ENCODE results near the gene SART1.

SART1 gene

DNA sequence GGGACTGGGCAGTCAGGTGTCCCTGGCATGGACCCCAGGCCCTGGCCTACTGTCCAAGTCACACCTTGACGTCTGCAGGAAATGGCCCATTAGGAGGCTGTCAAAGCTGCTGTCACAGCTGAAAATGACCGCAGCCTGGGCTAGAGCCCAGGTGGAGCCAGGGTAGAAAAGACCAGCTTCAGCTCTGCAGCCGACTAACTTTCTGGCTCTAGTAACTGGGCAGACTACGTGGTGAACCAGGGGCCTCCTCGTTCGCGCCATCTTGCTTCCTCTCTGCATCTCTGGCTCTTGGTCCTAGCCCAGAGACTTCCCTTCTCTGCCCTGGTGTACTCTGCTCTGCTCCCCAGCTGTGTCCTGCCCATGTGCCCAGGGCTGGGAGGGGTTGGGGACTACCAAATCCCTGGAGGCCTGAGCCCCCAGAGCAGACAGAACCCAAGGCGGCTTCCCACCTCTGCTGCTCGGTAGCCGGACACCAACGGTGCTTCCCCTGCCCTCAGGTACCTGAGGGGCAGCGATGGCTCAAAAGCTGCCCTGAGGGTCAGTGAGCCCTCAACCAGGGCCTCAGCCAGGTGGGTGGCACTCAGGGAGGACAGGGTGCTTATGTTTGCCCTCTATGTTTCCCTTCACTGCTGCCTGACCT is 19.7 kb downstream of the SART1 start:
- Mint-ChIP-seq H3K4me3 (no peak overlapping the region), H3K27me3 (no peaks in the 10 kb centered on the region), H3K27ac (no peak overlapping the region), H3K36me3 (peaks cover 22% of the 10 kb centered on the region), H3K9me3 (no peaks in the 10 kb centered on the region), H3K4me1 (no peaks in the 10 kb centered on the region)
- CTCF ChIA-PET, result interaction anchor here (1.2 kb wide), 1 partner anchor 93 kb away, joined by 3 read pairs; the partner anchor contains the start of gene FIBP
- no peak for DNase-seq

DNA sequence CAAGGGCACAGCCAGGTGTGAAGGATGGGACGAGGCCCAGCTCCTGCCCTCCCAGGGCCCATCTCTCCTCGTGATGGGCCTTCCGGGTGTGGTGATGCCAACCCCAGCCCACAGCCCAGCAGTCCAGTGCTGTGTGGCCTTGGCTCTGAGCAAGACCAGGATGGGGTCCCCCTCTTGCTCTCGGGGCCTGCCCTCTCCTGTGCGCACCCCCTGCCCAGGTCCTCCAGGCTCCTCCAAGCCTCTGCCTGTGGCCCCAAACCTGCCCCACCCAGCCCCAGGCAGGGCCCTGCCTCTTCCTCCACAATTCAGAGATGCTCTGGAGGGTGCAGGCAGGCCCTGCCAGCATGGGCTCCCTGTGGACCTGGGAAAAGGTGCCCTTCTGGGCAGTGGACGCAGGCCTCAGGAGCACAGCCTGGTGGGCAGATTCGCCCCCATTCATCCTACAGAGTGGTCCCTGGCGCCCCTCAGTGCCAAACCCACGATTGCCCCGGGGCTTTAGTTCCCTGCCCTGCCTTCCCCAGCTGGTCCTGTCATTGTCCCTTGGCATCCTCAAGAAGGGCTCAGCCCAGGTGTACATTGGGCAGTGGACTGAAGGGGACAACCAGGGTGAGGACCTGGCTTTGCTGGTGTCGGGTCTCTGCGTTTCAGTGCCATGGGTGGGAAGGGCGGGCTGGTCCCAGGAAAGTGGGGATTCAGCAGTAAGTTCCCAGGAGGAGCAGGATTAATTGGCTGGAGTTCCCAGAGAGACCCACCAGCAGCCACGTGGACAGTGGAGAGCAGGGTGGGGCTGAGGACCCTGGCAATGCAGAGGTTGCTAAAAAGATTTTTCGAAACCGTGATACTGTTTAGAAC is 20.7 kb downstream of the SART1 start:
- no peaks in the 10 kb centered on the region for H3K27me3 Mint-ChIP-seq
- CTCF ChIA-PET, result interaction anchor here (1.2 to 1.9 kb wide), 2 partner anchors 93 to 98 kb away, joined by 3 to 8 read pairs; partner anchors contain the start of gene FIBP
- H3K4me3 Mint-ChIP-seq, result no peak overlapping the region
- DNase-seq, result no peak
- H3K27ac Mint-ChIP-seq, result no peak overlapping the region
- no peaks in the 10 kb centered on the region for H3K9me3 Mint-ChIP-seq
- peaks cover 17% of the 10 kb centered on the region for H3K36me3 Mint-ChIP-seq
- no peaks in the 10 kb centered on the region for H3K4me1 Mint-ChIP-seq

DNA sequence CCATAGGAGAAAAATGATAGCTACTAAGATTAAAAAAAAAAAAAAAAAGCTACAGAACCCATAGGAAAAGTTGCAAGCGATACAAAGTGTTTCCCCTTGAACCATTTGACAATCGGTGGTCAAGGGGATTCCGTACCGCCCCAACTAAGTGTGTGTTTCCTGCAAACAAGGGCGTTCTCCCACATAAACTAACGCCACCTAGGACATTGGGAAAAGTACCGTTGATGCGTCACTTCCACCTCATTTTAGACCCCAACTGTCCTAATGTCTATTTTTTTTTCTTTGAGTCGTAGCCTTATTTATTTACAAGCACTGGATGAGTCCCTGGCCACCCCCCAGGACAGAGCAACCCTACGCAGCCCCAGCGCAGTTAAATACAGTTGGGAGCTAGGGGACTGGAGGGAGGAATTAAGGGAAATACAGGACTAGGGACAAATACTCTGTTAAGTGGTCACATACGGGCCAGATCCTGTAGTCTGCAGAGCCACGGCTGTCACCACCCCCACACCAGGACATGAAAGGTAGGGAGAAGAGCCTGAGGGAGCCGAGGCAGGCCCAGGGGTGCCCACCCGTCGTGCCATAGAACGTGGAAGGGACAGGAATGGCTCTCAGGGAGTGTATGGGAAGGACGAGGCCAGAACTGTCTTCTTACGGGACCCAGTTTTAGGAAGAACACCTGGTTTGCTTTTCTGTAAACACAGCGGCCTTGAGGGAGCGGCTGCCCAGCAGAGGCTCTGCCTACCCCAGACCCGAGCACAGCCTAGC is 21.5 kb downstream of the SART1 start:
- CTCF ChIA-PET, result interaction anchor here (0.6 to 1.9 kb wide), 2 partner anchors 66 to 98 kb away, joined by 3 to 8 read pairs; no protein-coding TSS in a partner anchor
- H3K4me3 Mint-ChIP-seq, result no peak overlapping the region
- no peak for DNase-seq
- H3K27ac Mint-ChIP-seq, result no peak overlapping the region
- H3K27me3 Mint-ChIP-seq, result no peaks in the 10 kb centered on the region
- no peaks in the 10 kb centered on the region for H3K9me3 Mint-ChIP-seq
- H3K4me1 Mint-ChIP-seq, result no peaks in the 10 kb centered on the region
- H3K36me3 Mint-ChIP-seq, result peaks cover 13% of the 10 kb centered on the region

DNA sequence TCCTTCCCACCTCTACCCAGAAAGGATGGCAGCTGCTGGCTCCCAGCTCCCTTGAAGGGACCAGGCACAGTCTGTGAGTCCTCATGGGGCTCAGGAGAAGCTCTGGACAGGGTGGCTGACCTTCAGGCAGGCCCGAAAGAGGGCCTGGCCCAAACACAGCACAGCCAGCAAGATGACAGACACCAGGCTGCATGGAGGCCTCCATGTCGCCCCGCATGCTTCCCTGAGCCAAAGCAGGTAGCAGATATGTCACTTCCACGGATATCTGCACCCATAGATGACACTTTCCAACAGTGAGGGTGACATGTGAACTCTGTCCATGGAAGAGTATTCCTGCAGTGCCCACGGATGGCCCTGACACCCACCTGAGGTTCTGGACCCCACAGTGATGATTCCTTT is 22.1 kb downstream of the SART1 start:
- H3K9me3 Mint-ChIP-seq, result no peaks in the 10 kb centered on the region
- no peak for DNase-seq
- H3K27me3 Mint-ChIP-seq, result no peaks in the 10 kb centered on the region
- H3K4me1 Mint-ChIP-seq, result no peaks in the 10 kb centered on the region
- no peak overlapping the region for H3K27ac Mint-ChIP-seq
- CTCF ChIA-PET, result interaction anchor here (0.6 to 1.9 kb wide), 2 partner anchors 67 to 99 kb away, joined by 3 to 8 read pairs; no protein-coding TSS in a partner anchor
- H3K36me3 Mint-ChIP-seq, result peaks cover 10% of the 10 kb centered on the region
- H3K4me3 Mint-ChIP-seq, result no peak overlapping the region

GRCh38 chr11:65987336-65987735 is 25.8 kb downstream of the SART1 start:
- H3K4me1 Mint-ChIP-seq, result peaks cover 6% of the 10 kb centered on the region
- no peak overlapping the region for H3K27ac Mint-ChIP-seq
- no peak for DNase-seq
- H3K27me3 Mint-ChIP-seq, result no peaks in the 10 kb centered on the region
- peaks cover 1% of the 10 kb centered on the region for H3K36me3 Mint-ChIP-seq
- CTCF ChIA-PET, result interaction anchor here (4.1 to 9.1 kb wide), 2 partner anchors 35 to 104 kb away, joined by 16 to 126 read pairs; no protein-coding TSS in a partner anchor
- H3K9me3 Mint-ChIP-seq, result no peaks in the 10 kb centered on the region
- H3K4me3 Mint-ChIP-seq, result no peak overlapping the region

DNA sequence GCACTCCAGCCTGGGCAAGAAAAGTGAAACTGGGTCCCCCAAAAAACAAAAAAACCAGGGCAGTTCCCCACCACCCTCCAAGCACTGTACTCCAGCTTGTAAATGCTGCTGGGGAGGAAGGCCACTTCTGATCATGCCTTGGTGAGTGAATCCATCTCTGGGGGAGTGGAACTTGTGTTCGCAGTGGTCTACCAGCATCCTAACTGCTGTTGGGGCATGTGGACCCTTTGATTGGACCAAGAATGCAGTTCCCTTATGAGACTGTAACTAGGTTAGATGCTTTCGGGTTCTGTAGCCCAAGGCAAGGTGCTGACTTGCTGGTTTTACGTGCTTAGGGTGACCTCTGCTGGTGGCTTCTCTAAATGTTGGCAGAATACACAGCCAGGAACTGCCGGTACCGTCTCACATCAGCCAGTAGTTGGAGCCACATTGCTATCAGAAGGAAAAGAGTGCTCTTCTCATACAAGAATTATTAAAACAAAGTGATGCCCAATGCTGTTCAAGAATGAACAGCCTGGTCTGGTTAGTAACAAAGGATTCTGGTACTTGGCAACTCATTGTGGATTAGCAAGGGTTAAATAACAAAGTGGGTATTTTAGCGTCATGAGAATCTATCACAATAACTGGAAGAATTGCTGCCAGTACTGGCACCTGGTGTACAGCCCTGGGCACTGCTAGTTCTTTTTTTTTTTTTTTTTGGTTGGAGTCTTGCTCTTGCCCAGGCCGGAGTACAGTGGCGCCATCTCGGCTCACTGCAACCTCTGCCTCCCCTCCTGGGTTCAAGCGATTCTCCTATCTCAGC is 27.5 kb downstream of the SART1 start:
- Mint-ChIP-seq H3K36me3 (peaks cover 1% of the 10 kb centered on the region), H3K9me3 (no peaks in the 10 kb centered on the region), H3K27me3 (no peaks in the 10 kb centered on the region), H3K4me3 (no peak overlapping the region), H3K4me1 (peaks cover 6% of the 10 kb centered on the region), H3K27ac (peak overlapping the region; percentile 74)
- DNase-seq, result peak; percentile 96
- CTCF ChIA-PET, result interaction anchor here (0.6 to 9.1 kb wide), 19 partner anchors 9 to 401 kb away, joined by 3 to 126 read pairs (median 3); partner anchors contain the start of genes CCDC85B, FIBP and KAT5

- Mint-ChIP-seq H3K27ac (no peak overlapping the region), H3K27me3 (no peaks in the 10 kb centered on the region), H3K36me3 (peaks cover 7% of the 10 kb centered on the region), H3K4me3 (no peak overlapping the region), H3K4me1 (peaks cover 6% of the 10 kb centered on the region), H3K9me3 (no peaks in the 10 kb centered on the region)
- CTCF ChIA-PET, result interaction anchor here (1.9 to 9.1 kb wide), 5 partner anchors 53 to 213 kb away, joined by 8 to 126 read pairs (median 8); partner anchors contain the start of genes CCDC85B and FIBP
- DNase-seq, result no peak
Measured at GRCh38 chr11:65992056-65992455, 30.5 kb downstream of the SART1 start.

- no peak overlapping the region for H3K4me3 Mint-ChIP-seq
- CTCF ChIA-PET, result interaction anchor here (0.7 to 0.9 kb wide), 2 partner anchors 25 to 113 kb away, joined by 3 to 4 read pairs; no protein-coding TSS in a partner anchor
- DNase-seq, result no peak
- no peaks in the 10 kb centered on the region for H3K27me3 Mint-ChIP-seq
- peaks cover 38% of the 10 kb centered on the region for H3K4me1 Mint-ChIP-seq
- H3K9me3 Mint-ChIP-seq, result no peaks in the 10 kb centered on the region
- no peak overlapping the region for H3K27ac Mint-ChIP-seq
- H3K36me3 Mint-ChIP-seq, result peaks cover 46% of the 10 kb centered on the region
Measured at GRCh38 chr11:65997286-65997685, 35.8 kb downstream of the SART1 start.

DNA sequence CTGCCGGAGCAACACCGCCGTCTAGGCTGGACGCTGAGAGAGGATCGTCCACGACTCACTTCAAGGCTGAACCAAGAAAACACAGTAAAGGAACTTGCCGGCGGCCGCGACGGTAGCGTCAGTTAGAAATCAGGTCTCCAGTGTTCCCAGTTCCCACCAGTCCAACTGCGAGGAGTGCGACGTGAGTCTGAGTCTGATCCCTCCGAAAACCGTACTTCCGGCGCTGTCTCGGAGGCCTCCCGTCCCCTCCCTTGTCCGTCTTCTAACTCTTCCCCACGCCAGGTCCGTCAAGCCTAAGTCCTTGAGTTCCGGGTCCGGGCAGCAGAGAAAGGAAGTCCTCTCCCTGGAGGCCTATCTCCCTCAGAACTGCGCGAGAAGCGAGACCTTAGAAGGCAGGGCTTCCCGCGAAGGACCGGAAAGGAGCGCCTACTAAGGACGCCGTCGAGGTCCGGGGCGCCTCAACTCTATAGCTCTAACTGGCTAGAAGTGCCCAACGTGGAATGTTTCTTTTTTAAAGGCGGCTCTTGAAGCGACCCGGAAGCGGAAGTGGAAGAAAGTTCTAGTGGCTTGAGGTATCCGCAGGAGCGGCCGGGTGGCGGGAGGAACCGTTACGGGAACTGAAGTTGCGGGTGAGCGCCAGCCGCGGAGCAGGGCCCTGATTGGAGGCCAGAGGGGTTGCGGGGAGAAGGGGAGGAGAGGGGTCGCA is 40.6 kb downstream of the SART1 start, which contains the start of the genes BANF1 and EIF1AD:
Gene BANF1 (plus strand): TSS at position 562 of the 706 bp plus-strand sequence. CDS start 748 bp downstream, outside the sequence.
Gene EIF1AD (minus strand): TSS at position 216 of the 706 bp plus-strand sequence. CDS start 1,768 bp downstream, outside the sequence.
- no peaks in the 10 kb centered on the region for H3K9me3 Mint-ChIP-seq
- CTCF ChIA-PET, result interaction anchor here (0.8 to 1.5 kb wide), 6 partner anchors 20 to 142 kb away, joined by 3 to 5 read pairs (median 4); partner anchors contain the start of gene CCDC85B
- peak within 1 kb of the TSS; percentile 96 for H3K4me3 Mint-ChIP-seq
- H3K4me1 Mint-ChIP-seq, result peaks cover 56% of the 10 kb centered on the region
- H3K27me3 Mint-ChIP-seq, result no peaks in the 10 kb centered on the region
- peak within 1 kb of the TSS; percentile 98 for H3K27ac Mint-ChIP-seq
- H3K36me3 Mint-ChIP-seq, result peaks cover 66% of the 10 kb centered on the region
- peak; percentile 95 for DNase-seq

DNA sequence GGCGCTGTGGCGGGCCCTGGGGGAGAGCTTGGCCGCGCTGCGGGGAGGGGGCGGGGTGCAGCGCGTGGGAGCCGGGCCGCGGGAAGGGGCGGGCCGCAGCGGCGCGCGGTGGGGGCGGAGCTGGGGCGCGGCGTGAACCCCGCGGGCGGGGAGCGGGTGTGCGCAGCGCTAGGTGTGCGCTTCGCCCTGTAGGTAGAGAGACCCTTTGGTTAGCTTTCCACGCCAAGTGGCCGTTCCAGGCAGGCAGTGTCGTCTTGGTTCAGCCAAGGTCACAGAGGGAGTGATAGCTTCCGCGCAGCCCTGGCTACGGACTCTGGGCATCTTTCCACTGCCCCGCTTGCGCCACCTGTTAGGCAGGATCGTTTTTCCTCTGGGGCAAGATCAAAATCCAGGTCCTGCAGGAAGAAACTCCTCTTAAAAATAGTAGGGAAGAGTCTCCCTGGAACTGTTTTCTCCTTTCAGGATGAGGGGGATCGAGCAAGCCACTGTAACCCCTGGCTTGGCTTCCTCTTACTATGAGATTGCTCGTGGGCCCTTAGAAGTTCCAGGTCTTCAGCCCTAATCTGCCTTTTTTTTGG is 41.2 kb downstream of the SART1 start:
- CTCF ChIA-PET, result interaction anchor here (0.8 to 1.5 kb wide), 6 partner anchors 20 to 143 kb away, joined by 3 to 5 read pairs (median 4); partner anchors contain the start of gene CCDC85B

GRCh38 chr11:66003291-66003690 is 41.8 kb downstream of the SART1 start:
- peaks cover 55% of the 10 kb centered on the region for H3K36me3 Mint-ChIP-seq
- peaks cover 52% of the 10 kb centered on the region for H3K4me1 Mint-ChIP-seq
- CTCF ChIA-PET, result interaction anchor here (1.2 to 1.5 kb wide), 4 partner anchors 19 to 144 kb away, joined by 4 to 7 read pairs (median 5); no protein-coding TSS in a partner anchor

More for the DNA sequence above, 41.2 kb downstream of the SART1 start:
- Mint-ChIP-seq H3K4me1 (peaks cover 53% of the 10 kb centered on the region), H3K9me3 (no peaks in the 10 kb centered on the region), H3K4me3 (peak overlapping the region; percentile 96), H3K27ac (peak overlapping the region; percentile 98), H3K27me3 (no peaks in the 10 kb centered on the region), H3K36me3 (peaks cover 61% of the 10 kb centered on the region)
- no peak for DNase-seq

DNA sequence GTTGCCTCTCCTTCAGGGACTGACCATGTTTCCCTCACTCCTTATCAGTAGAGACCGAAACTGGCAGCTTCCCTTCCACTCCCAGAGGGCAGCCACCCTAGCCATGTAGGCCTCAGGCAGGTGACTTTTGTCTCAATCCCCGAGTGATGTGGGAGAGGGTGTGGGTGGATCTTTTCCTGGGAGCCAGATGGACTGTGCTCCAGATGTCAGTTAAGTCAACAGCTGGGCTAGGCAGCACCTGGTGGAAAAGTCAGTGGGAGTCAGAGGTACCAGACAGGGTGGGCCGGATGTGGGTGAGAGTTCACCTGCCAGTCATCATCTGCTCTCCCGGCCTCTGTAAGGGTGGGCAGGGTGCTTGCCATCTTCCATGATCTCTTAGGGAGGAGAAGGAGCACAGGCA is 42.7 kb downstream of the SART1 start:
- H3K27ac Mint-ChIP-seq, result no peak overlapping the region
- CTCF ChIA-PET, result interaction anchor here (0.9 to 1.3 kb wide), 3 partner anchors 18 to 292 kb away, joined by 3 to 7 read pairs (median 3); partner anchors contain the start of gene KAT5

More at GRCh38 chr11:66003291-66003690, 41.8 kb downstream of the SART1 start:
- no peaks in the 10 kb centered on the region for H3K27me3 Mint-ChIP-seq
- H3K9me3 Mint-ChIP-seq, result no peaks in the 10 kb centered on the region
- peak overlapping the region; percentile 96 for H3K4me3 Mint-ChIP-seq
- DNase-seq, result no peak
- H3K27ac Mint-ChIP-seq, result peak overlapping the region; percentile 85

More for the DNA sequence above, 42.7 kb downstream of the SART1 start:
- DNase-seq, result no peak
- Mint-ChIP-seq H3K4me1 (peaks cover 45% of the 10 kb centered on the region), H3K27me3 (peaks cover 4% of the 10 kb centered on the region), H3K9me3 (no peaks in the 10 kb centered on the region), H3K4me3 (peak overlapping the region; percentile 48), H3K36me3 (peaks cover 46% of the 10 kb centered on the region)

Measured in activated naive CD4-positive, alpha-beta T cell treated with anti-CD3 and anti-CD28 coated beads, Interleukin-2, amount 10 ng/mL, durations not matched to agents 7 days and 5 days (primary cell).